ENCODE data around the gene SLC9C2.

- TF ChIP-seq EZH2 (IDR thresholded peaks at IDR 0.05; ENCODE audit: insufficient read depth, poor library complexity, severe bottlenecking), result no peak
- TF ChIP-seq EZH2phosphoT487 (IDR thresholded peaks at IDR 0.05; ENCODE audit: insufficient read depth, low read depth), result no peak
These were observed 1.3 kb downstream of the SLC9C2 start for GRCh38 chr1:173601588-173601987.

Measured in GM23248 (cell line).